ENCODE results near the gene TBXAS1. TPM values are rescaled to one million over a fixed set of nuclear protein-coding genes. Genes with fewer than 3 reads are reported as not detected.

TBXAS1 gene
- total and polyA plus RNA-seq, 2 of the 8 experiments (the other 6 are each of a cell fraction or from before 2014, with no cell fraction given), result 0.86 to 2.1 TPM

DNA sequence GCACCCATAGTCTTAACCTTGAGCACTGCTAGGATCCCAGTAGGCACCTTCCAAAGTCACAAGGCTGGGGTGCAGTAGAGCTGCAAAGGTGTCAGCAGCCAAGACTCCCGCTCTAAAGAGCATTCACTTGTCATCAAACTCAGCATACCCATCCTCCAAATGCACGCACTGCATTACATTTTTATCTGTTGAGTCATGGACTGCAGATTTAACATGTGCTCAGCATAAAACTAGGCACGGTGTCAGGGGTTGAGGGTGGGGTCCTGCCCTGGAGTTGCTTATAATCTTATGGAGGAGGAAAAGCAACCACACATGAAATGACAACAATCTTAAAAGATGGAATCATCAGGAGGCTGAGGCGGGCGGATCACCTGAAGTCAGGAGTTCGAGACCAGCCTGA, 131.1 kb downstream of the TBXAS1 start (continued):
- TF ChIP-seq, protein P1, sequence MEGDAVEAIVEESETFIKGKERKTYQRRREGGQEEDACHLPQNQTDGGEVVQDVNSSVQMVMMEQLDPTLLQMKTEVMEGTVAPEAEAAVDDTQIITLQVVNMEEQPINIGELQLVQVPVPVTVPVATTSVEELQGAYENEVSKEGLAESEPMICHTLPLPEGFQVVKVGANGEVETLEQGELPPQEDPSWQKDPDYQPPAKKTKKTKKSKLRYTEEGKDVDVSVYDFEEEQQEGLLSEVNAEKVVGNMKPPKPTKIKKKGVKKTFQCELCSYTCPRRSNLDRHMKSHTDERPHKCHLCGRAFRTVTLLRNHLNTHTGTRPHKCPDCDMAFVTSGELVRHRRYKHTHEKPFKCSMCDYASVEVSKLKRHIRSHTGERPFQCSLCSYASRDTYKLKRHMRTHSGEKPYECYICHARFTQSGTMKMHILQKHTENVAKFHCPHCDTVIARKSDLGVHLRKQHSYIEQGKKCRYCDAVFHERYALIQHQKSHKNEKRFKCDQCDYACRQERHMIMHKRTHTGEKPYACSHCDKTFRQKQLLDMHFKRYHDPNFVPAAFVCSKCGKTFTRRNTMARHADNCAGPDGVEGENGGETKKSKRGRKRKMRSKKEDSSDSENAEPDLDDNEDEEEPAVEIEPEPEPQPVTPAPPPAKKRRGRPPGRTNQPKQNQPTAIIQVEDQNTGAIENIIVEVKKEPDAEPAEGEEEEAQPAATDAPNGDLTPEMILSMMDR (IDR thresholded peaks at IDR 0.05; ENCODE audit: control extremely low read depth in 1 of 3, insufficient read depth in 1 of 3, low read depth in 1 of 3, low read length in 3 of 3), result no peak
- no peak for TF ChIP-seq POLR2AphosphoS5 (IDR thresholded peaks at IDR 0.05; ENCODE audit: low read depth, low read length)
- TF ChIP-seq SAP30 (IDR thresholded peaks at IDR 0.05; ENCODE audit: insufficient read depth, insufficient replicate concordance, low read length), result no peak
- TF ChIP-seq SIRT6 (IDR thresholded peaks at IDR 0.05; ENCODE audit: low read length), result no peak
- TF ChIP-seq SIN3A (conservative IDR thresholded peaks at IDR 0.05 in 1 of 2, IDR thresholded peaks at IDR 0.05 in 1 of 2; ENCODE audit: low read depth in 1 of 2, low read length in 2 of 2), result no peak
- TF ChIP-seq CREB1 (IDR thresholded peaks at IDR 0.05), result no peak
- TF ChIP-seq BCL11A (IDR thresholded peaks at IDR 0.05; ENCODE audit: low read depth in 2 of 2, low read length in 2 of 2), result no peak
- TF ChIP-seq CBX5 (IDR thresholded peaks at IDR 0.05; ENCODE audit: low read depth, low read length), result no peak

All from H1 (cell line).